Activated naive CD4-positive, alpha-beta T cell (primary cell): ENCODE measurements around the gene EEIG2.

ENCODE experiments used
- DNase-seq, 4 experiments: peaks; one replicate each; lab custom pipeline; 2025; lab: John Stamatoyannopoulos, UW

EEIG2 gene

DNA sequence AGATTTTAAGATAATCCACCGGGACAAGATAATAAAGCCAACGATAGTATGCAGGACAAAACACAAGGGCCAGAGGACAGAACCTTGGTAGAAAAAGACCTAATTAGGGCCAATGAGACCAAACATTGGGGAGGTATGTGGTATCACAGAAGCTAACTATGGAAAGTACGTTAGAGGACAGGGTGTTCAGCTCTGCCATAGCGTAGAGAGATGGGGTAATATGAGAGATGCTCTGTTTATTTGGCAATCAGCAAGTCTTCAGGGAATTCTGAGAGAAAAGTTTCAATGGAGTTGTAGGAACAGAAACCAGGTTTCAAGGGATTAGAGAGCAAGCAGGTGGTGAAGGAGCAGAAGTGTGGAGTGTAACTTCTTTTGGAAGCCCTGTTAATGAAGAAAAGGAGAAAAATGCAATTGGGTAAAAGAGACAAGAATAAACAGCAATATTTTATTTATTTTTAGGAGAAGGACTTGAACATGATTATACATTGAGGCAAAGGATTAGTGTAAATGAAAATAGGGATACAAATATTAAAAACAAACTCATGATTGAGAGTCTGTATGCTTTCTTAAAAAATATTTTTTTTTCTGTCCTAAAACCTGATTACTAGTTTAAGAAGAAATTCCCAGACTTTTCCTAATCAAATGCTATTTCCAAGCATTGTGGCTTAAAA, 24.0 kb downstream of the EEIG2 start:
- no peak for DNase-seq

DNA sequence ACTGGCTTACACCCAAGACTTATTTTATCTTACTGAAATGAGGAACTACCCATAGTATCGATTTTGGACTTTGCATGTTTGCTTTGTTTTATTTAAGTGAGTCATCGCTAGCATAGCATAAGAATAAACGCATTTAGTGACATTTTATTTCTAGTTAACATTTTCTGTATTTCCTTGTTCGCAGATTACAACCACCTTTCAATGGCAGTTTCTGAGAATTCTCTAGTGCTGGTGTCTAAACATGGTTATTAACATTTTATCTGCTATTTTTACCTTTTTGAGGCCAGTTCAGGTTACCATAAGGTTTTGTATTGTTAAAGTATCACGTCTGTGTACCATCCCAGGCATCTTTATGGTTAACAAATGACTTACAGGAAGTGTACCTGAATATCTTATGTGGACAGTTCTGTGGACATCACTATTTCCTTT, 24.5 kb downstream of the EEIG2 start:
- DNase-seq: no peak

DNA sequence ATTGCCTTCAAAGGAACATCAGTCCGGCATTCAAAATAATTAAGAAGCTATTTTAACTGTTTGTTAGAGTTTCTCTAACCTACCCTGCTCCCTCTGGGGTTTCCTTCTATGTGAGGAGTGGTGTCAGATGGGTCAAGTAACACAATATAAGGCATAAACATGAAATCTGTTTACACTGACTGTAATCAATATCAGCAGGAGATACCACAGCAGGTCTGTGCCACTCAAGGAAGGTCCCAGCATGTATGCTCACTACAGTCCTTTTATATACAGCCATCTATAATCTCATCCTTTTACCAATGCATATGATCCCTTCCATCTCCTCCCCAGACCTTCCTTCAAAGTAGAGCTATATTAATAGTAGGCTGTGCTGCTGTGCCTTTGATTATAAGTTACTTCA, 25.4 kb downstream of the EEIG2 start:
- DNase-seq: no peak

DNA sequence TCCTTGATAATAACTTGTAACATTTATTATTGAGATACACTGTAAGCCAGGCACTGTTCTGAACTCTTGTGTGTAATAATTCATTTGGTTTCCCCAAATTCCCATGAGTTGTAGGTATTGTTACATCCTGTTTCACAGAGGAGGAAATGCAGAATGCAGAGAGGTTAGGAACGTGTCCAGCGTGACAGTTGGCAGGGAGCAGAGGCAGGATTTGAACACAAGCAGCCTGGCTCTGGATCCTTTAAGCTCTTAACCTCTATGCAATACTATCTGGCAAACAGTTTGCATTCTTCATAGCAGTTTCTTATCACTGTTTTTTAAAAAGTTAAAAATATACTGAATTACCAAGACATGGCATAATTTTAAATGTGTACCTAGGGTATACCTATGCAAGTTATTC, 30.5 kb downstream of the EEIG2 start:
- DNase-seq: no peak

DNA sequence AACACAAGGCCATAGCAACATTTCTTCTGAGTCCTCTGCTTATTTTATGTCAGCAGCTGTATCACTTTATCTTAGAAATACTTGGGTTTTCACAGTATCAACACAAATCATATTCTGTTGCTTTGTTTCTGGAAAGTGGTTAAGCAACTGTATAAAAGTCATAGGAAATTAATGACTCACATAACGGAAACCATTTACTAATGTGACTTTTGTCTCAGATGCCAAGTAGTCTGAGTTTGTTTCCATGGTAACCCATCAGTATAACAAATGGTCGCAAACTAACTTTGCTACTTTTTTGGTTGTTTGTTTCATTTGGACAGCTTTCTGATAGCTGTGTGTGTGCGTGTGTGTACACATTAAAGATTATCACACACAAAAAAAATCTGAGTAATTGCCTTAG, 31.1 kb downstream of the EEIG2 start:
- no peak for DNase-seq

DNA sequence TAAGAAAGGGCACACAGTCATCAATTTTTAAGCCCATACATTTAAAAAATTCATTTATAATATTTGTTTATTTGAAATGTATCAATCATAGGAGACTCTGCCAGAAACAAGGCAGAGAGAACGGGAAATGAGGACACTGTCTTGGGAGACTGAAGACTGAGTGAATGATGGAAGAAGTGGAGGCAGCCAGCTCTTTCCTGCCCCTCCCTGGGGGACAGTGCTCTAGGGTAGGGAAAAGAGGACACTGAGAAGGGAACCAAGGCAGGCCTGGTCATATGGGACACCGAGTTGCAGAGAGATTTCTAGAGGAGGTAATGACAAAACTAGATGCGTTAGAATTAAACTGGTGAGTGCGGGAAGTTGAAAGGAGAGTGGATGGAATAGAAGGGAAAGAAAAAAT, 31.6 kb downstream of the EEIG2 start:
- DNase-seq: no peak

DNA sequence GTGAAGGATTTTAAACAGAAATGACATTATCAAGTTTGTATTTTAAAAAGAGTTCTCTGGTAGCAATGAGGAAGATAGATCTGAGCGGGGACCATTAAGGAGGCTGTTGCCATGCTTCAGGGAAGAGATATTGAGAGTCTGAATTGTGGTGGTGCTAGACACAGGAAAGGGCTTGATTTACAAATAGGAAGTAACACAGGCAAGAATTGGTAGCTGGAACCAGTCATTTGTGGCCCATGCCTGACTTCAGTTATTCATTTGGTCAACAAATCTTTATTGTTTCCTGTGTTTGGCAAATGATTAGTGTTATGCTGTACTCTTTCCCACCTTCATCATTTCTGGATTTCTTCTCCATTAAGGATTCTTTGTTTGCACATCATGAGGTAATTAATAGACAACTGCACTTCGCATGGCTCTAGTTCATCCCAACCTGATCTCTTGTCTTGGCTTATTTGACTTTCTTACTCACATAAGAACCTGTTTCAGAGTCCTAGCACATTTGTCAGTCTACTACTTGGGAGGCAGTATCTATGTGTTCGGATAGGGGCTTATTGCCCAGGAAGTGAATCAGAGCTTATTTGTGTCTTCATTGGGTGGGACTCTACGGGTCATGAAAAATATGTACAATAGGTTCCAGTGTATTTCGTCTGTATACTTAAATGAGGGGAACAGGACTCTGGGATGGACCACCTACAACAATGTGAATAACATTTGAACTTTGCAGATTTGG, 32.3 kb downstream of the EEIG2 start:
- no peak for DNase-seq

DNA sequence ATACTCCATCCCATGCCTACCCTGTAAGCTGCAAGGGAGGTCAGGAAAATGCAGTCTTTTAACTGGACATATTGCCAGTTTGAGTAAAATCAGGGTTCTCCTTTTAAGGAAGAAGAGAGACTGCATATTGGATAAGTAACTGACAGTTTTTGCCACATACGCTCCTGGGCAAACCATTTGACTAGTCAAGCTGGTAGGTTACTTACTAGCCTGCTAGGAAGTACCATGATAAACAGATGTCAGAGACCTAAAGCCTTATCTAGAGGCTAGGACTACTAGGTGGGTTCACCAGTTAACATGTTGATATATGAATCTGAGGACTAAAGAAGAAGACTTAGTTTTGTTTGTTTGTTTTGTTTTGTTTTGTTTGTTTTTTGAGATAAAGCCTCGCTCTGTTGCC, 33.5 kb downstream of the EEIG2 start:
- no peak for DNase-seq

DNA sequence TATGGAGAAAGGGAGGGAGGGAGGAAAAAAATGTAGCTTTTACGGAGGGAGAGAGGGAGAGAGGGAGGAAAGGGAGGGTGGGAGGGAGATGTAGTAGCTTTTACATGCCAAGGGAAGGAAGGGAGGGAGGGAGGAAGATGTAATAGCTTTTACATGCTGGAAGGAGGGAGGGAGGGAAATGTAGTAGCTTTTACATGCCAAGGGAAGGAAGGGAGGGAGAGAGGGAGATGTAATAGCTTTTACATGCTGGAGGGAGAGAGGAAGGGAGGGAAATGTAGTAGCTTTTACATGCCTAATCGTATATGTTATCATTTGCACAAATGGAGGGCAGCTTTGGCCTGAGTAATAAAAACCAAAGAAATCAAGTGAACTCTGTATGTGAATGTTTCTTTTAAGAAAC, 35.6 kb downstream of the EEIG2 start:
- no peak for DNase-seq

DNA sequence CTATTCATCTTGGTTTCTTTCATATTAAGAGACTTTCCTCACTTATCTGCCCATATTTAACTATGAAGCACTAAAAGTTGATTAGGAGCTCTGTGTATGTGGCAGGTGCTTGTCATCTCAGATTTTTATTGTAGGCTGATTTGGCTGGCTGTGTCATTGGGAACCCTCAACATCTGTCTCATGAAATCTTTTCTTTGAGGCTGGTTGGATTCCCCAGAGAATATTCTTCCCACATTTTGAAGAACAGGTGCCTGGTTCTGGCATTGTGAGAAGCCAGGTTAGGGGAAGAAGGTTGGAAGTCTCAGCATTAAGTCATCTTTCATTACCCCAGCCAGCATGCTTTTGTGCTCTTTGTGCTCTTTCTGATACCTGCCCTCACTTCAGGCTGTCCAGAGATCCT, 37.1 kb downstream of the EEIG2 start:
- DNase-seq: no peak

DNA sequence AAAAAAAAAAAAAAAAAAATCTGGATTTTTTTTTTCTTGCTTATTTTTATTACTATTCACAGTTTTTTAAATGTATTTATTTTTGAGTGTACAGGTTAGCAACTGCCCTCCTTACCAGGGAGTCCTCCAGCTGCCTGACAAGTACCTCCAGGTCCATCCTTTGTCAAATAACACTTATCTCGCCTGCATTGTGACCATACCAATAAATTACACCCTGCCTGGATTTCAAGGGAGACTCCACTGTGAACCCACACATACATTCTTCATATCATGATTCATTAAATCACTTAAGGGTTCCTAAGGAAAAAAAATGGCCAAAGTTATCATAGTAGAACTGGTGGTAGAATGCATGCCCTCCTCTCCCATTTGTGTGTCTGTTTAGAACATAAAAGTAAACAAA, 38.4 kb downstream of the EEIG2 start:
- no peak for DNase-seq

DNA sequence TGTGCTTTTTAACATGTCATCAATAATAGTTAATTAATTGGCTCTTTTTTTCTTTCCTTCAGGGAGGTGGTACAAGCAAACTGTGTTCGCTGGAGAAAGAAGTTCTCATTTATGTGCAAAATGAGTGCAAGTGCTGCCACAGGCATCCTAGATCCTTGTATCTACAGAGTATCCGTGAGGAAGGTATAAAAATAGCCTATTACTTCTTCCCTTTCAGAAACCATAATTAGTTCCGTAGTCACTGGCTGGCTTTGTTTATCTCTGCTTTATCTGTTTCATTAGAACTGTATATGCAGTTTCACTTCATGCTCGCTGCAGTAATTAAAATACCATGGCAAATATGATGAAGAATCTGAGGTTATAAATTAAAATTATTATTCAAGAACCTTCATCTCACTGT, 40.6 kb downstream of the EEIG2 start:
- DNase-seq: no peak

DNA sequence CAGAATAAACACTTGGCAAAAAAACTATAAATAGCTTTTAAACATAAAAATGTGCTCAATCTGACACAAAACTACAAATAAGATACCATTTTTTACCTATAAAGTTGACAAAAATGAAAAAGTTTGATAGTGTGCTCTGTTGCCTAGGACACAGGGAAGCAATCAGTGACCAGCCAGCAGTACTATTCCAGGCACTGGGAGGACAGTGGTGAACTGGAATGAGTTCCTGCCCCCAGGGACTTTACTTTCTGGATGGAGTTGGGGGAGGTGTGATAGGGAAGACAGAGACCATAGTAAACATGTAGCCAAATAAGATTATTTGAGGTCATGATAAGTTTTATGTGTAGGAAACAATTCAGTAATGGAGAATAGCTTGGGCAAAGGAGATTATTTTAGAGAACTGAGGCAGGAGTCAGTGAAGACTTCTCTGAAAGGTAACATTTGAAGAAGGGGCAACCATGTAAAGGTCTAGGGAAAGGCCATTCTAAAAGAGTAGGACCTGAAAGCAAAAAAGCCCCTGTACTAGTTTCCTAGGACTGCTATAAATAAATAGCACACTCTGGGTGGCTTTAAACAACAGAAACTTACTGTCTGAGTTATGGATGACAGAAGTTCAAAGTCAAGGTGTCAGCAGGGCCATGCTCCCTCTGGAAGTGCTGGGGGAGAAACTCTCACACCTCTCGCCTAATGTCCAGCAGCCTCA, 42.0 kb downstream of the EEIG2 start:
- no peak for DNase-seq

DNA sequence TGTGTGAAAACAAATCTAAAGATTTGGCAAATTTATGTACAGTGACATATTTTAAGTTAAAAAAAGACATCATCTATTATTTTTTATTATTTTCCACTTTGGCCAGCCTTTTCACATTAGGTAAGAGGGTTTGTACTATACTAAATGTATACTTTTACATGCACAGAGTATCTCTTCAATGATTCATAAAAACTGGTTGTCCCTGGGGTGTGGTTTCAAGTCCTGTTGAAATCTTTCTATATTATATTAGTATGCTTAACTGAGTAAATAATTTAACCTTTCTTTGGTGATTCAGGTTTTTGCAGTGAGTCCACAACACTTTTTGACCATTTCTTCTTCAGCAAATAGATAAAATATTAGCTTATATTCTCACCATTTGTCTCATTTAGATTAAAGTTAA, 45.7 kb downstream of the EEIG2 start:
- no peak for DNase-seq

DNA sequence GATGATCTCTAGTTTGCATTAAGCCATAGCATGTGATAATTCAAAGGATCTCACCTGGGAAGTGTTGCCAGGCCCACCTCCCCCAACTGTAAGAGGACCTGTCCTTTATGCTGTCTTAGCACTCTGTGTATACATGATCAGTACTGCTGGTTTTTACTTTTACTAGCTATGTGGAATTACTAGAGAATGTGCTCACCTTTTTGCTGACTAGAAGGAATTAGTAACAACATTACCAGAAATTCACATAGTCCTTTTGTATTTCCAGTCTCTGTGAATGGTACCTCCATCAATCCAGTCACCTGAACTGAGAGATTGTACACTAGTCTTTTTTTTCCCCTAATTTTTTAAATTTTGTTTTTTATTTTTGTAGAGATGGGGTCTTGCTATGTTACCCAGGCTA, 46.6 kb downstream of the EEIG2 start:
- DNase-seq: no peak

DNA sequence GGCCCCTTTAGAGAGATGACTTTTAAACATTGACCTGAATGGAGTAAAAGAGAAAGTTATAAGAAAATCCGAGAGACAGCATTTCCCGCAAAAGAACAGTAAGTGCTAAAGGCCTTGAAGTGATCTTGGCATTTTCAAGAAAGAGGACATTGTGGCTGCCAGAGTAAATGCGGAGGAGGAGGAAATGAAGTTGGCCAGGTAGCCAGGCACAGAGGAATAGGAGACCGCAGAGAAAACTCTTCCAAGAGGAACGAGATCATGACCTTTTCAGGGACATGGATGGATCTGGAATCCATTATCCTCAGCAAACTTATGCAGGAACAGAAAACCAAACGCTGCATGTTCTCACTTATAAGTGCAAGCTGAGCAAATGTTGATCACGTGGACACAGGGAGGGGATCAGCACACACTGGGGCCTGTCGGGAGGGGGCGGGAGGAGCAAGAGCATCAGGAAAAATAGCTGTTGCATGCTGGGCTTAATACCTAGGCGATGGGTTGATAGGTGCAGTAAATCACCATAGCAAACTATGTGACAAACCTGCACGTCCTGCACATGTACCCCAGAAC, 49.7 kb downstream of the EEIG2 start:
- no peak for DNase-seq
